ENCODE measurements around the gene PALLD.

The PALLD gene

DNA sequence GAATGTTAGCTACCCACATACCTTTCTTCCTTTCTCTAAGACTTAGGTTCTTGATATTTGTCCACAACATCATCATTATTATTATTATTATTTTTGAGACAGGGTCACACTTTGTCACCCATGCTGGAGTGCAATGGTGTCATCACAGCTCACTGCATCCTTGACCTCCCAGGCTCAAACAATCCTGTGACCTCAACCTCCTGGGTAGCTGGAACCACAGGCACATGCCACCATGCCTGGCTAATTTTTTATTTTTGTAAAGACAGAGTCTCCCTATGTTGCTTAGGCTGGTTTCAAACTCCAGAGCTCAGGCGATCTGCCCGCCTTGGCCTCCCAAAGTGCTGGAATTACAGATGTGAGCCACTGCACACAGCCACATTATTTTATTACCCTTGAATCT is 394.2 kb downstream of the PALLD start:
- no peak overlapping the region for H3K4me3 ChIP-seq (ENCODE audit: low read depth, low read length)
- TF ChIP-seq, protein P1, sequence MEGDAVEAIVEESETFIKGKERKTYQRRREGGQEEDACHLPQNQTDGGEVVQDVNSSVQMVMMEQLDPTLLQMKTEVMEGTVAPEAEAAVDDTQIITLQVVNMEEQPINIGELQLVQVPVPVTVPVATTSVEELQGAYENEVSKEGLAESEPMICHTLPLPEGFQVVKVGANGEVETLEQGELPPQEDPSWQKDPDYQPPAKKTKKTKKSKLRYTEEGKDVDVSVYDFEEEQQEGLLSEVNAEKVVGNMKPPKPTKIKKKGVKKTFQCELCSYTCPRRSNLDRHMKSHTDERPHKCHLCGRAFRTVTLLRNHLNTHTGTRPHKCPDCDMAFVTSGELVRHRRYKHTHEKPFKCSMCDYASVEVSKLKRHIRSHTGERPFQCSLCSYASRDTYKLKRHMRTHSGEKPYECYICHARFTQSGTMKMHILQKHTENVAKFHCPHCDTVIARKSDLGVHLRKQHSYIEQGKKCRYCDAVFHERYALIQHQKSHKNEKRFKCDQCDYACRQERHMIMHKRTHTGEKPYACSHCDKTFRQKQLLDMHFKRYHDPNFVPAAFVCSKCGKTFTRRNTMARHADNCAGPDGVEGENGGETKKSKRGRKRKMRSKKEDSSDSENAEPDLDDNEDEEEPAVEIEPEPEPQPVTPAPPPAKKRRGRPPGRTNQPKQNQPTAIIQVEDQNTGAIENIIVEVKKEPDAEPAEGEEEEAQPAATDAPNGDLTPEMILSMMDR (IDR thresholded peaks at IDR 0.05; ENCODE audit: low read depth, low read length) = no peak

DNA sequence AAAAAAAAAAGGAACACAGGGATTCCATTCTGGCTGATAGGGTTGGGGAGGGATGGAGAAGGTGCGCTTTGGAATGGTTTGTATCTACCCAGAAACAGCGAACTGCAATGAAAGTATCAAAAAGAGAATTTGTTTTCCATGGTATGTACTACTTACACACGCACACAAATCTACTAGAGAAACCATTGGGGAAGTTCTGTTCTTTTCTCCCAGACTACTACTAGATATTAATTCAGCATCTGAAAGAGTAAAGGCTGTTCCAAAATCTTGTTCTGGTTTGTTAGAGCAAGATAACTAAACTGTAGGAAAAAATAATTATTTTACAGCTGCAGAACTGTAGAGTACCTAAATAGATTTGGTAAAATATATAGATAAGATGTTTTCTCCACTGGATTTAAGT is 394.8 kb downstream of the PALLD start:
- TF ChIP-seq, protein P1 (IDR thresholded peaks at IDR 0.05; ENCODE audit: low read depth, low read length) = no peak
- H3K4me3 ChIP-seq (ENCODE audit: low read depth, low read length) = no peak overlapping the region

DNA sequence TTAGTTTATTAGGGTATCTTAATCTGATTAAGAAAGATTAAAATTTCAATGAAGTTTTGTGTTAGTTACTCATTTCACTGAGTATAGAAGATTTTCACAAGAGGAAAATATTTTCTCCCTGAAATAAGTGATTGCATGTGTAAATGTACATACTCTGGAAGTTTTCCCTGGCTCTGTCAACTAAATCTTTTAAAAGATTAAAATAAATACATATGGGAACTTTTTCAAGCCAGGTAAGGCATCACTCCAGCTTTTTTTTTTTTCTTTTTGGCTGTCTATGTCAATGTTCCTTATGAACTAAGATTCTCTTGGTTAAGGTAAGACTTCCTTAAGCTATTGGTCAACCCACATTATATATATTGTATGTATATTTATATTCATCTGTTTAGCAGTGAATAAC is 395.6 kb downstream of the PALLD start:
- no peak overlapping the region for H3K4me3 ChIP-seq (ENCODE audit: low read depth, low read length)
- TF ChIP-seq, protein P1 (IDR thresholded peaks at IDR 0.05; ENCODE audit: low read depth, low read length) = no peak

DNA sequence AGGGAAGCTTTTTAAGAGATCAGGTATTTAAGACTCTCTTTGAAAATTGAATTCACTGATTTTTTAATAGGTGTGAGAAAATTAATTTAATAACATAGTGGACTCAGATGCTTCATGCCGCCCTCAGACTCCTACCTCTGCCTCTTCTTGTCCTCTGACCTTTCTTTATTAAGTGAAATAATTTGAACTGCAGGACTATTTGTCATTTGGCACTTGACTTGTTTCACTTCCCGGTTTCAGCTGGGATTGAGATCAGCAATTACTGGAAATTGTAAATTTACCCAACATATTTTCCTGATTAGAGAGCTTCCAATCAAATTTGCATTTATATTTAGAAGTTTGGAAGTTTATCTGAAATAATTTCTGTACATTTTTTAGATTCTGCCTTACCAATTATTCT is 396.4 kb downstream of the PALLD start:
- H3K4me3 ChIP-seq (ENCODE audit: low read depth, low read length) = no peak overlapping the region
- TF ChIP-seq, protein P1 (IDR thresholded peaks at IDR 0.05; ENCODE audit: low read depth, low read length) = no peak

DNA sequence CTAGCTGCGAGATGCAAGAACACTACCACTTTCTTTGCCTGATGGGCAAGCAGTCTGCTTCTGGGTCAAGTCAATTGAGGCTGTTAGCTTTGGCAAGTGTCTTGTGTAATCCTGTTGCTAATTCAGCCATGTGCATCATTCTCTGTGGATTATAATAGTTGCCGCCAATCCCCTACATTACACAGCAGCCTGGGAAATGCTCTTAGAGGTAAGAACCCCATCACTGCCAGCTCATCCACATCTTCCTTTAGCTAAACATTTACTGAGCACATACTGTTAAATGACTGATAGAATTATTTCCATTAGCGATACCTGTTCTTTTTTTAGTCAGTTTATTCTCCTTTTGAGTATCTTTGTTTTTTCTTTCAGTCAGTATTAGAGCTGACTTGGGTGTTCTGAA is 397.0 kb downstream of the PALLD start:
- TF ChIP-seq, protein P1 (IDR thresholded peaks at IDR 0.05; ENCODE audit: low read depth, low read length) = no peak
- H3K4me3 ChIP-seq (ENCODE audit: low read depth, low read length) = no peak overlapping the region

DNA sequence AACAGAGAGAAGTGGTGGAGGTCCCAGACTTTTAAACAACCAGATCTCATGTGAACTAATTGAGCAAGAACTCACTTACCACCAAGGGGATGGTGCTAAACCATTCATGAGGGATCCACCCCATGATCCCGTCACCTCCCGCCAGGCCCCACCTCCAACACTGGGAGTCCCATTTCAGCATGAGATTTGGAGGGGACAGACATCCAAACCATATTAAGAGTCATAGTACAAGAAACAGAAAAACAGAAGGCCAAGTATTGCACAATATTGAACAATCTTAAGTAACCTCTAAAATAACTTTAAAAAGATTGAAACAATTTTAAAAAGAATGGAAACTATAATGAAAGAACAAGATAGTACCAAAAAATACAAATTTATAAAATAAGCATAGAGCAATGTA is 403.2 kb downstream of the PALLD start:
- H3K4me3 ChIP-seq (ENCODE audit: low read depth, low read length) = no peak overlapping the region
- TF ChIP-seq, protein P1 (IDR thresholded peaks at IDR 0.05; ENCODE audit: low read depth, low read length) = no peak

DNA sequence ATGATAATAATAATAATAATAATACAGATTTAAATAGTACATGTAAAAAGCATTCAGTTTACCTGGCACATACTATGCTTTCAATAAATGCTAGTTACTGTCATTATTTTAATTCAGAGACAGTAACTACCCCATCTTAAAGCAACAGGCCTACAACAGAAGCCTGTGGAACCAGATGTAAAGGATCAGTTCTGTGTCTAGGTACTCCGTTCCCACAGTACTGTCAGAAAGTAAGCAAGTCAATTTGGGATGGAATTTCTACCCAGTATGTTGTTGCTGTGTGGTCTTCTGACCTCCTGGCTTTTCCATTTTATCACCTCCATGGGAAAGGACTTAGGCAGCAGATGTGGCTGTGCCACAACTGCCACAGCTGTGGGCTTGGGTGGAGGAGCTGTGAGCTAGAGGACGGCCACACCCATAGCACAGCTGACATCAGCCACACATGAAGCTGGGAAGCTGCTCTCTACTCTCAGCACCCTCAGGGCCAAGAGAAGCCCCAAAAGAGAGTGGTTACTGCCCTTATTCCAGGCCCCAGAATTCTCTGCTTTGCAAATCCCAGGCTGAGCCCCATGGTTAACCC is 410.4 kb downstream of the PALLD start:
- TF ChIP-seq, protein P1 (IDR thresholded peaks at IDR 0.05; ENCODE audit: low read depth, low read length) = no peak
- H3K4me3 ChIP-seq (ENCODE audit: low read depth, low read length) = no peak overlapping the region

All from WI38 (cell line).